ENCODE results near the gene SQOR.
A peak's percentile ranks its signal among the peaks of the same experiment; 100 is the strongest.
"Not testable (repeated sequence)": the region's sequence is repeated elsewhere in the genome, so short reads cannot be mapped to it uniquely, and the experiment has no call there.

The SQOR gene

DNA sequence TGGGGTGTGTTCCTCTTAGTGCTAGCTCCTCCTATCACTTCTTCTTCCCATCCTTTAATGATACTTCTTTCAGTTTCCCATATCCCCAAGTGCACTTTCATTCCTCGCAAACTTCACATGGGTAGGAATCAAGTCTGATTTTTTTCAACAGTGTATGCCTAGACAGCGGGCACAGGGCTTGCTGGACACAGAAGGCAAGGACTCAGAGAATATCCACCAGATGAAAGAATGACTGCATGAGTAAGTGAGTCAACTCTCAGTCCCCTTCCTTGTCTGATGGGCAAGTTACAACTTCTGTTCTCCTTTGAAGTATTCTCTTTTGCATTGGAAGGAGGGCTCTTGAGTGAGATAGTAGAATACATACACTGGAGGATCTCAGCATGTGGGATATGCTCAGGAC lies 3.1 kb upstream of the SQOR start:
- no peak for DNase-seq (ENCODE audit: low read depth in 2 of 2)

DNA sequence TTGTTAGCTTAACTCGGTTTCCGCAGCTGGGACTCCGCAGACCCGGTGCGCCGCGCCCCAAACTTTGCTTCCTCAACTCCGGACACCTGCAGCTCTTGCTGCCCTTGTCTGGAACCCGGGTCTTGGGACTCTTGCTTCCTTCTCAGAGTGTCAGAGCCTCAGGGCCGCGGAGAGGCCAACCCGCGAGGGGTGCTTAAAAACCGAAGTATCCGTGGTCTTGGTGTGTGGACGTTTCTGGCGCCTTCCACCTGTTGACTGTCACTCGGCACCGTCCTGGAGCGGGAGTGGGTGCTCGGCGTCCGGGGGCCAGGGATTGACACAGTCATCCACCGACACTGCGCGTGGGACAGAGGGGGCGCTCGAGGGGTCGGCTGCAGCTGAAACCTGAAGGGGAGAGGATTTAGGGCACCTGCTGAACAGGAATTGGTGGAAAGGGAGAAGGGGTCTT lies 386 bp downstream of the SQOR start:
- DNase-seq (ENCODE audit: low read depth in 2 of 2) = peak; percentile 33 to 54

DNA sequence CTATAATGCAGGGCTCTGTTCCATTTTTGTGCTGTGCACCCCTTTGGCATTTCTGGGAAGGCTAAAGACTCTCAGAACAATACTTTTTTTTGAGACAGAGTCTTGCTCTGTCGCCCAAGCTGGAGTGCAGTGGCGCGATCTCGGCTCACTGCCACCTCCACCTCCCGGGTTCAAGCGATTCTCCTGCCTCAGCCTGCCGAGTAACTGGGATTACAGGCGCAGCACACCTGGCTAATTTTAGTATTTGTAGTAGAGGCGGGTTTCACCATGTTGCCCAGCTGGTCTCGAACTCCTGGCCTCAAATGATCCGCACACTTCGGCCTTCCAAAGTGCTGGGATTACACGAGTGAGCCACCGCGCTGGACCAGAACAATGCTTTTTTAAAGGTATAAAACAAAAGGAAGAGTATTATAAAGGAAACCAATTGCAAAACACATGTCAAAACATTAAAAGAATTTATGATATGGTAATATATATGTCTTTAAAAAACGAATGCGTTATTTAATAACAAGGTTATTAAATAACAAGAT lies 999 bp downstream of the SQOR start:
- no peak for DNase-seq (ENCODE audit: low read depth in 2 of 2)

DNA sequence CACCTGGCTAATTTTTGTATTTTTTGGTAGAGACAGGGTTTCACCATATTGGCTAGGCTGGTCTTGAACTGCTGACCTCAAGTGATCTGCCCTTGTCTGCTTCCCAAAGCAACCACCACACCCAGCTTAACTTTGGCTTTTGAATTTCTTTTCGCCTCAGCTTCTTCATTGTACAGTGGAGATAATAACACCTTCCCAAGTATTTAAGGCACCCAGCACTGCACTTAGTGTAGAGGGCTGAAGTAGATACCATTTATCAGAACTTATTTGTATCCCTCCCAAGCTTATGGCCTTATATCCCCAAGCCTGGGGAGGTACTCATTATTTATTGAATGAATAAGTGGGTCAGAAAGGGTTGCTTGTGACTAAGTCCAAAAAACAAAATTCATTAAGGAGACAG lies 2.3 kb downstream of the SQOR start:
- no peak for DNase-seq (ENCODE audit: low read depth in 2 of 2)

DNA sequence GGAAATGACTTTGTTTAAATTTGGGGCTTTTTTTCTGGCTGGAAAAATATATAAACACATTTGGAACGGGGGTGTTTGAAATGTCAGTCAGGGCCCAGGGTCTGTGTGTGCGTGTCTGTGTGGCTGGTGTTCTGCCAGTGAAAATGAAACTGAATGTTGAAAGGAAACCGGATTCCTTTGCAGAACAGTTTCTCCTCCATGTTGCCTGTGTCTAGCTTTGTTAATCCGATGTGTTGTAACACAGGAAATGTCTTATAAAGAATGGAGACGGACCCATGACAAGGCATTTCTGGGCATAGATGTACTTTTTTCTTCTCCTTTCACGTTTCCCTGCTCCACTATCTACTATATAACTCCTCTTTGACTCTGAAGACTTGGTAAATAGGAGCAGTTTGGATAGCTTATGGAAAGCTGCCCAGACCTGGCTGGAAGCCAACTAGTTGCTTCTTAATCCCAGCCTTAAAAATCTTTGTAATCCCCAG lies 2.8 kb downstream of the SQOR start:
- DNase-seq (ENCODE audit: low read depth in 2 of 2) = peak; percentile 28 to 43

DNA sequence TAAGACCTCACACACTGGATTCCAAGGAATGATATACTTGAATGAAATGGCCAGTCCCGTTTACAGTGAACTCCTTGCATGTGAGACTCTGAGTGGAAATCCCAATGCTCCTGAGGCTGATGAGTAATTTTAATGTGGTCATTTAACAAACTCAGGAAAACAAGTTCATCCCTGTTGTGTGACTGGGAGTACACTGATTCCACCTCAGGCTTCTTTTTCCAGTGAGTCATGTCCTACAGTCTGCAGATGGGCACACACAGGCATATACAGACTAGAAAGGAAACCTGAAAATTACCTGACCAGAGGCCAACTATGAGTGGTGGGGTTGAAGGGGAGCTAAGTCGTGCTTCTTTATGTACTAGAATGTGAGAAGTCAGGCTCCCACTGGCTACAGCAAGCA lies 5.8 kb downstream of the SQOR start:
- DNase-seq (ENCODE audit: low read depth in 2 of 2) = no peak

DNA sequence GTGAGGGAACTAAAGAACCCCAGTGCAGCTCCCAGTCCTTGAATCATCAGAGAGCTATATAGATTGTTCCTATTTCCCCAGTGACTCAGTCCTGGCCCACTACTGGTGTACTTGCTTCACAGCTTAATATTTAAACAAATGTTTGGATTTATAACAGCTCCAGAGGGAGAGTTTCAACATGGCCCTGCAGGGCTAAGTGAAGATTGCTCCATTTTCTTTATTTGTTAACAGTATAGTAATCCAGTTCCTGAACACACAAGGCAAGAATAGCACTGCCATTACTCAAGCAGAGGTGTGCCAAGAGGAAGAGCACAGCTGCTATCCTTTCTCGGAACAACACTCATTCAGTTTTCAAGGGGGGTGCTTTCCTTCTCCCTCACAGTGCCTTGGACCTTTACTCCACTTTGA lies 6.5 kb downstream of the SQOR start:
- no peak for DNase-seq (ENCODE audit: low read depth in 2 of 2)

DNA sequence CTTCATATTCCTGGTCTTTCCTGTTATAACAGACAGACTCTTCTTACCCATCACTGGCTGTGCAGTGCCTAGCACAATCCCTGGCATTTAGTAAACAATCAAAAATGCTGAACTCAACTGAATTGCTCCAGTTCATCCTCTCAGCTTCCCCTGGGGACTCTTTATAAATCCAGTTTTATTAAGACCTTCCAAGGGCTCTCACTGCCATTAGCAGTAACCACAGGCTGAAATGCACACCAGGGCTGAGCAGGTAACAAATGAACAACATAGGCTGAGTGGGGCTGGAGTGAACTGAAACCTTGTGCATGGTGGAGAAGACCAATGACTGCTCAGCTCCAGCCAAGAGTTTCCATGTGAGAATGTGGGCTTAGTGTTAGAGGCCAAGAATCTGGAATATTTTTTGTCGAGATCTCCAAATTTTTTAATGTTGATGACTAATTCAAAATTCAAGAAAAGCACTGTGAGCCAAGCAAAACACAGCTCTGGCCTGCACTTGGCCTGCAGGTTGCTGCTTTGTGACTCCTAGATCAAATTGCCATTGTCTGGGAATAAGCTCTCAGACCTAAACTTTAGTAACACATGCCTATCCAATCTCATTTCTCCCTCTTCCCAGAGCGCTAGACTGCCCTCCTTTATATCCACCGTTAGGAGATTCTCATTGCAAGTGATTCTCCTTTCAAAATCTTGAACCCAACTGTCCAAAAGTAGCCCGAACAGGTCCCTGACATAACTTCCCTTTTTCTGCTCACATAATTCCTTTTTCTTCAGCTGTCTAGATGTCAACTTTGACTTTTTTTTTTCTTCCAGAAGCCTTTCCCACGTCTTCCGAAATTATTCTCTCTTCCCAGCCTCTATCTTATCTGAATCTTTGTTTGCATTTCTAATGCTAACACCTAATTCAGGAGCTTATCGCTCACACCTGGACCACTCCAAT lies 7.4 kb downstream of the SQOR start:
- DNase-seq (ENCODE audit: low read depth in 2 of 2) = no peak

DNA sequence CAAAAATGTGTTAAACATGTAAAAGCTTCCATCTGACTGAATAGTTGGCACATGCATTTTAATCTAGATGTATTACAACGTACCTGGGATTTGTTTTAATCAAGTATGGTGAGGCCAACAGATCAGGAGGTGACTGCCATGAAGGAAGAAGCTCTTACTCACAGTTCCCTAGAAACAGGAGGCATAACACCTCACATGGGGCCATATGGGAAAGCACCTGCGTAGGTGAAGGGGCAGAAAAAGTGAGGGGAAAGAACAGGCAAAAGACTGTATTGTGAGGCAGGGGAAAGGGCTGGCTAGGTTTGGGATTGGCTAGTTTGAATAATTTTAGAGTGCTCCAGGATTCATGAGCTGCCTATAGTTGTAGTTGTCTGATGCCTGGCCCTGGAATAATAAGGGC lies 9.6 kb downstream of the SQOR start:
- no peak for DNase-seq (ENCODE audit: low read depth in 2 of 2)

DNA sequence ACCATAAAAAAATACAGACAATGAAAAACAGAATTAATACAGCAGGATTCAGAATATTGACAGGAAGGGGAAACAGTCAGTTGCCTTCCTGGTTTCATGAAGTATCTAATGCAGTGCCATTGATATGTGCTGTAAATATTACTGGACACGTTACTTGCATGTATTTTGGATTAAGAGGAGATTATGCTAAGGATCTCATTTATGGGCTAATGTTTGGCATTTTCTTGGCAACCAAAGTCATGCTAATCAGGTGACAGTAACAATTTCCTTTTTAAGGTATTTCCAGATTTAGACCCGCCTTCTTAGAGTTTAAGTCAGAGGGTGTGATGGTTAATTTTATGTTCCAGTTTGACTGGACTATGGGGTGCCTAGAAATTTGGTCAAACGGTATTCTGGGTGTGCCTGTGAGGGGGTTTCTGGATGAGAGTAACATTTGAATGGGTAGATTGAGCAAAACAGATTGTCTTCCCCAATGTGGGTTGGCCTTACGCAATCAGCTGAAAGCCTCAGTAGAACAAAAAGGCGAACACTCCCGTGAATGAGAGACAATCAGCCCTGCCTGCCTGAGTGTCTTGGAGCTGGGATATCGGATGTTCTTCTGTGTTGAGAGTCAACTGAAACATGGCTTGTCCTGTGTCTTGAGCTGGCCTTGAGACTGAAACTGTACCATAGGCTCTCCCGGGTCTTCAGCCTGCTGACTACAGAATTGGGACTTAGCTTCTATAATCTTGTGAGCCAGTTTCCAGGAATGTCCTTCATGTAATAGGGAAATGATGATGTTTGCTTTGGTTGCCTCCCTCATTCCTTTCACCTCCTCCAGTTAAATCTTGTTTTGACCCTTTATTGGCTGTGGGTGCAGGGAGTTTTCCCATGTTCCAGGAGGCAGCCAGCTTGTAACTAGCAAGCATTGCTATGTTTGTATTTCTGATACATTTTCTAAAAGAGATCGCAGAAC lies 10.5 kb downstream of the SQOR start:
- no peak for DNase-seq (ENCODE audit: low read depth in 2 of 2)

DNA sequence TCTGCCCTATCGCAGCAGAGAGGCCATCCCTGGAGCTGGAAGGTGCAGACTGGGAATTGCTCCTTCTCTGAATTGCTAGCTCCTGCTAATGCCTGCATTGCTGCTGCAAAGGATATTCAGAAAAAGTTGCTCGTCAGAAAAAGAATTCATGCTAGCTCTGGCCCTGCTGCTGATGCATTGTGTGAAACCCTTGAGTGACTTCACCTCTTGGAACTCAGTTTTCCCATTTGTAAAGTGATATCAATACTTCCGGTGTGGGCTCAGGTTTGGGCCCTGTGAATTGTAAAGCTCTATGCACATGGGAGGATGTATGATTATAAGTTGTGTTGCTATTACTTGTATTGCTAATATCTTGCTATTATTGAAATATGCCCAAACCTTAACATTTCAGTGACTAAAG lies 11.4 kb downstream of the SQOR start:
- DNase-seq (ENCODE audit: low read depth in 2 of 2) = no peak

DNA sequence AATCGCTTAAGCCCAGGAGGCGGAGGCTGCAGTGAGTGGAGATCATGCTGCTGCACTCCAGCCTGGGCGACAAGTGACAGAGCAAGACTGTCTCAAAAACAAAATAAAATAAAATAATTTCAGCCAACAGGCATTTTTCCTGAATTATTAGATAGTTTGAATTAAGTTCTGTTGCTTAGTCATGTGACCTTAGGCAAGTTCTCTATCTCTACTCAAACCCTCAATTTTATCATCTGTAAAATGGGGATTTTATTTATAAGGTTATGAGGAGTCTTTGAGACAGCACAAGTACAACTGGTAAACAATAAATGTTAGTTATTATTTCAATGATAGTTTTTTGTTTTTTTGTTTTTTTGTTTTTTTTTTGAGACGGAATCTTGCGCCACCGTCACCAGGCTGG lies 13.0 kb downstream of the SQOR start:
- no peak for DNase-seq (ENCODE audit: low read depth in 2 of 2)

DNA sequence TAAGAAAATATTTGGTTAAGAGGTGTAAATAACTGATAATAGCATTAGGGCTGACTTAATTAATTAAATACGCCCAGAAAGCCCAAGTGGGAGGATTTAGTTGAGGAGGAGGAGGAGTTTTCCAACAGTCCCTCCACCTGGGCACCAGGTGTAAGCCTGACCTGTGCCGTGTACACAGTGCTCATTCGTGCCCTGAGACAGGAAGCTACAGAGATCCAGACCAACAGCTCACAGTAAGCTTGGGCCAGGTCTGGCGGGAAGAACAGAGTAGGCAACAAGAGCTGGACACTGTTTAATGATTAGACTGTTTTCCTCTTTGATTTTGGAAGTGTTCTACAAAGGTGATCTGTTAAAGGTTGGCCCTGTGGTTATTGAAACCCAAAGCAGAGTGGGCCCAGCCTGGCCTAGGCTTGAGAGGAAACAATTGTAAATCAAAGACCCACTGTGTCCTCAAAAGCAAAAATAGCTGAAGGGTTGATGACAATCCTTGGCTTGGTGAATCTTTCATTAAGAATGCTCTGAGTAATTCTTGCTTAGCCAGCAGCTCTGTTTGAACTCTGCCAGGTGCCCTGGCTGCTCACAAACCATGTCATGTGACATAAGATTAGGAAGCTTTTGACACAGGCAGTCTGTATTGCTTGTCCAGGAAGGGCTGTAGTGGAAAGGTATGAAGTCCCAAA lies 13.8 kb downstream of the SQOR start:
- DNase-seq (ENCODE audit: low read depth in 2 of 2) = no peak

DNA sequence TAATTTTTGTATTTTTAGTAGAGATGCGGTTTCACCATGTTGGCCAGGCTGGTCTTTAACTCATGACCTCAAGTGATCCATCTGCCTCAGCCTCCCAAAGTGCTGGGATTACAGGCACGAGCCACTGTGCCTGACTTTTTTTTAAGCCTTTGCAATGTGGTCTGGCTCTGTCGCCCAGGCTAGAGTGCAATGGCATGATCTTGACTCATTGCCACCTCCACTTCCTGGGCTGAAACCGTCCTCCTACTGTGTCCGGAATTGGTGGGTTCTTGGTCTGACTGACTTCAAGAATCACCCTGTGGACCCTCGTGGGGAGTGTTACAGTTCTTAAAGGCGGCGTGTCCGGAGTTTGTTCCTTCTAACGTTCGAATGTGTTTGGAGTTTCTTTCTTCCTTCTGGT lies 15.2 kb downstream of the SQOR start:
- DNase-seq (ENCODE audit: low read depth in 2 of 2) = not testable (repeated sequence)

DNA sequence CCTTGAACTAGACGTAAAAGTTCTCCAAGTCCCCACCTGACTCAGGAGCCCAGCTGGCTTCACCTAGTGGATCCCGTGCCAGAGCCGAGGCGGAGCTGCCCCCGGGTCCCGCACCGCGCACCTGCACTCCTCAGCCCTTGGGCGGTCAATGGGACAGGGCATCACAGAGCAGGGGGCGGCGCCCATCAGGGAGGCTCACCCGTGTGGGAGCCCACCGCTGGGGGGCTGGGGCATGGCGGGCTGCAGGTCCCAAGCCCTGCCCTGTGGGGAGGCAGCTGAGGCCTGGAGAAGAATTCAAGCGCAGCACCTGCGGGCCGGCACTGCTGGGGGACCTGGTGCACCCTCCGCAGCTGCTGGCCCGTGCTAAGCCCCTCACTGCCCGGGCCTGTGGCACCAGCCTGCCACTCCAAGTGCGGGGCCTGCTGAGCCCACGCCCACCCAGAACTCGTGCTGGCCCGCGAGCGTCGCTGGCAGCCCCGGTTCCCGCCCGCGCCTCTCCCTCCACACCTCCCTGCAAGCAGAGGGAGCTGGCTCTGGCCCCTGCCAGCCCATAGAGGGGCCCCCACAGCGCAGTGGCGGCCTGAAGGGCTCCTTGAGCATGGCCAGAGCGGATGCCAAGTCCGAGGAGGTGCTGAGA lies 16.2 kb downstream of the SQOR start:
- no peak for DNase-seq (ENCODE audit: low read depth in 2 of 2)

DNA sequence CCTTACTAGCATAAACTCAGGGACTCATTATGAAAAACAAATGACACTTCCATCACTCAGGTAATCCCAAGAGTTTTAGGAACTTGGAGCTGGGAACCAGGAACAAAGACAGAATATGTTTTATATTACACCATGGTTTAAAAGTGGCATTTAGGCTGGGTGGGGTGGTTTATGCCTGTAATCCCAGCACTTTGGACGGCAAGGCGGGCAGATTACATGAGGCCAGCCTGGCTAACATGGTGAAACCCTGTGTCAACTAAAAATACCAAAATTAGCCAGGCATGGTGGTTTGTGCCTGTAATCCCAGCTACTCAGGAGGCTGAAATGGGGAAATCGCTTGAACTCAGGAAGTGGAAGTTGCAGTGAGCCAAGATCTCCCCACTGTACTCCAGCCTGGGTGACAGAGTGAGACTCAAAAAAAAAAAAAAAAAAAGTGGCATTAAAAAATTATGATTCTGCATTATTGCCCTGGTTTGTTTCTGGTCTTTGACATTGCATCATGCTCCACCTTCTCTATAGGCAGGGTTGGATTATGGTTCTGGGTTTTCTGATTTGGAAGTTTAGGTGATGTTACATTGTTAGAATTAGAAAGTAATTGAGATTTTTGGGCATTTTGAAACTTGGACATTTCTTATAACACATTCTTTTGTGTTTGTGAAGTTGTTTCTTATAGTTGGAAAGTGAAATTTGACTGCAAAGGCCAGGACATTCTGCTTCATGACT lies 19.0 kb downstream of the SQOR start:
- DNase-seq (ENCODE audit: low read depth in 2 of 2) = no peak

DNA sequence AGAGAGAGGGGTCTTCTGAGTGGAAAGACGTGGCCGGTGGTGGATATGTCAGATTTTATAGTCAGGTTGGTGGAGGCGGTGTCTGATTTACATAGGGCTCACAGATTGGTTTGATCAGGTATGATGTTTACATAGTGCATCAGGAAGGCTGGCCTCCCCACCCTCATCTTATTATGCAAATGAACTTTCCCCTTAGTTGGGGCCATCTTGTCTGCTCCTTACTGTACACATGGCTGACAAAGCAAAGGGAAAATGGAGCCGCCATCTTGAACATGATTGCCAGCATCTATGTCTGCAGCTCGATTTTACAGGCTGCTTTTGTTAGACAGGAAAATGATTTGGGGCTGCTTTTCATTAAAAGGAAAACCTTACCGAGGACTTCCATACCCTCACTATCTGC lies 19.9 kb downstream of the SQOR start:
- no peak for DNase-seq (ENCODE audit: low read depth in 2 of 2)

DNA sequence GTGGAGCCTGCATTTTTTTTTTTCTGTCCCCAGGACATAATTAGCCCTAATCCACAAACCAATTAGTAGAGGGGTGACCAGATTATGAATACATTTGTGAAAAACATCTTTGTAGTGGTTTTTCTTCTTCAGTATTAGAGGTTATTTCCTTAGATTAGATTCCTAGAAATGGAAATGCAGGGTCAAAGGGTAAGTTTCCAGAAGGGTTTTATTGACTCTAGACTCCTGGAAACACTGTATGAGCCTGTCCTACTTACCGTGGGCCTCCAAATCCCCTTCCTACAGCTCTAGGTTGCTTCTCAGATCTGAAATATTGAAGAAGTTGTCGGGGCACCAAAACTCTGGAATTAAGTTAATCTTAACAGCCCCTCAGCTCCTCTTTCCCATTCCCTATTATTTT lies 22.4 kb downstream of the SQOR start:
- DNase-seq (ENCODE audit: low read depth in 2 of 2) = no peak

DNA sequence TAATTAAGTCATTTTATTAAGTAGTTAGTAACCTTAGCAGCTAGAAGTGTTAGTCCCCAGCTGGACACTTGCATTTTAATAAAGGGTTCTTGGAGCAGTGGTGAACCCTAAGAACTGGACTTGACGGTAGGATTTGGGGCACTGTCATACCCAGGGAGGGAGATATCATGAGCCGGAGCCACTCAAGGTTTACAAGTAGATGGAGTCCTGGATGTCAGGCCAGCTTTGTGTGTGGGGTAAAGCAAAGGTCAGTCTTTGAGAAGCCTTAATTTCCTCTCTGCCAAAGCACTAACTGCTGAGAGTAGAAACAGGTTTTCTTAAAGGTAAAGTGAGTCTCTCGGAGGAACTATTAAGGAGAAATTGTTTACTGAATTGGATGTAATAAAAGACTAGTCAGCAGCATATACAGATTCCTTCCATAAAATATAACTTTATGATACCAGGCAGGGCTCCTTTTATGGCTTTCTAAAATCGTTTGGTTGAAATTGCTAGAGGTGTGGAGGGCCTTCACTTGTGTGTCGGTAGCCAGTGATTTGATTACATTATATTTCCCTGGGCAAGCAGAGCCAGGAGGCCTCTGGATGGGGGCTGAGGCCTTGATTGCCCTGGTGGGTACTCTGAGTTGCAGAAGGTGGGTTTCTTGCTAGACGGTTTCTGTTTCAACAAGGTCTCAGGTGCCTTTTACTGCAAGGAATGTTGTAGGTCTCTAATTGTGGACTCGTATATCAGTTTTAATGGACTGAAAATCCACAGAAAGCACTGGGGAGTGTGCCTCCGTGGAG lies 23.1 kb downstream of the SQOR start:
- DNase-seq (ENCODE audit: low read depth in 2 of 2) = no peak

Measured in stimulated activated CD4-positive, alpha-beta T cell treated with anti-CD3 and anti-CD28 coated beads, Interleukin-12 subunit alpha, Interleukin-12 subunit beta, amount 100 ng/mL, for 24 hours (primary cell).